ENCODE data around the gene FUOM.

Gene FUOM

DNA sequence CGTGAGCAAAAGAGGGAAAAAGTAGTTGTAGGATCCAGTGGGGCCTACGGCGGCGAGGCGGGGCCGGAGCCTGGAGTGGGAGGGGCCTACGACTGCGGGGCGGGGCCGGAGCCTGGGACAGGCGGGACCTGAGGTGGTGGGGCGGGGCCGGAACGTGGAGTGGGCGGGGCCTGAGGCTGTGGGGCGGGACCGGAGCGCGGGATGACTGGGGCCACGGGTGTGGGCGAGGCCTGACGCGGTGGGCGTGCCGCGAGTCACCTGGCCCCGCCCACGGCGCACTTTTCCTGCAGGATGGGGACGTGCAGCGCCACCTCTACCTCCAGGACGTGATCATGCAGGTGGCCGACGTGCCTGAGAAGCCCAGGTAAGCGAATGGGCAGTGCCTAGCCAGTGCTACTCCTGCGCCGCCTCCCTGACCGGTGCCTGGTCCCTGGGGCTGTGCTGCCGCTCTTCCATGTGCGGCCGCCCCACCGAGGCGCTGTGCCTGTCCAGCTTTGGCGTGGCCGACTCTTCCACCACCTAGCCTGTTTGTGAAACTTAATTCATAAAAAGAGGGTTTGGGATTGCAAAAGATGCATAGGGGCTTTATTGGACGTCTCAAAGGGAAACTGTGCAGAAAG is 48.6 kb downstream of the FUOM start:
- TF ChIP-seq, protein P1, sequence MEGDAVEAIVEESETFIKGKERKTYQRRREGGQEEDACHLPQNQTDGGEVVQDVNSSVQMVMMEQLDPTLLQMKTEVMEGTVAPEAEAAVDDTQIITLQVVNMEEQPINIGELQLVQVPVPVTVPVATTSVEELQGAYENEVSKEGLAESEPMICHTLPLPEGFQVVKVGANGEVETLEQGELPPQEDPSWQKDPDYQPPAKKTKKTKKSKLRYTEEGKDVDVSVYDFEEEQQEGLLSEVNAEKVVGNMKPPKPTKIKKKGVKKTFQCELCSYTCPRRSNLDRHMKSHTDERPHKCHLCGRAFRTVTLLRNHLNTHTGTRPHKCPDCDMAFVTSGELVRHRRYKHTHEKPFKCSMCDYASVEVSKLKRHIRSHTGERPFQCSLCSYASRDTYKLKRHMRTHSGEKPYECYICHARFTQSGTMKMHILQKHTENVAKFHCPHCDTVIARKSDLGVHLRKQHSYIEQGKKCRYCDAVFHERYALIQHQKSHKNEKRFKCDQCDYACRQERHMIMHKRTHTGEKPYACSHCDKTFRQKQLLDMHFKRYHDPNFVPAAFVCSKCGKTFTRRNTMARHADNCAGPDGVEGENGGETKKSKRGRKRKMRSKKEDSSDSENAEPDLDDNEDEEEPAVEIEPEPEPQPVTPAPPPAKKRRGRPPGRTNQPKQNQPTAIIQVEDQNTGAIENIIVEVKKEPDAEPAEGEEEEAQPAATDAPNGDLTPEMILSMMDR (conservative IDR thresholded peaks at IDR 0.05; ENCODE audit: low read depth) = no peak
- DNase-seq (ENCODE audit: low spot score) = peak; percentile 96
- H3K27ac ChIP-seq = peak overlapping the region; percentile 92
- ChIA-PET POLR2A (ENCODE audit: low non-redundant PET) (no interaction called here), CTCF (interaction anchor here (0.9 kb wide), 1 partner anchor 31 kb away, joined by 3 read pairs; no protein-coding TSS in a partner anchor)

GRCh38 chr10:133308421-133309099 is 49.3 kb downstream of the FUOM start, which contains the start of the genes TUBGCP2 and ZNF511:
TUBGCP2 (minus strand) TSS chr10:133308872; CDS start chr10:133302941, 5,931 bp downstream.
ZNF511 (plus strand) TSS chr10:133308914; CDS start chr10:133308944, 30 bp downstream.
- POLR2A ChIA-PET (ENCODE audit: low non-redundant PET) = interaction anchor here (1.0 to 1.1 kb wide), 2 partner anchors 32 to 33 kb away, joined by 3 to 6 read pairs; partner anchors contain the start of gene ADAM8
- TF ChIP-seq, protein P1 (conservative IDR thresholded peaks at IDR 0.05; ENCODE audit: low read depth) = no peak

DNA sequence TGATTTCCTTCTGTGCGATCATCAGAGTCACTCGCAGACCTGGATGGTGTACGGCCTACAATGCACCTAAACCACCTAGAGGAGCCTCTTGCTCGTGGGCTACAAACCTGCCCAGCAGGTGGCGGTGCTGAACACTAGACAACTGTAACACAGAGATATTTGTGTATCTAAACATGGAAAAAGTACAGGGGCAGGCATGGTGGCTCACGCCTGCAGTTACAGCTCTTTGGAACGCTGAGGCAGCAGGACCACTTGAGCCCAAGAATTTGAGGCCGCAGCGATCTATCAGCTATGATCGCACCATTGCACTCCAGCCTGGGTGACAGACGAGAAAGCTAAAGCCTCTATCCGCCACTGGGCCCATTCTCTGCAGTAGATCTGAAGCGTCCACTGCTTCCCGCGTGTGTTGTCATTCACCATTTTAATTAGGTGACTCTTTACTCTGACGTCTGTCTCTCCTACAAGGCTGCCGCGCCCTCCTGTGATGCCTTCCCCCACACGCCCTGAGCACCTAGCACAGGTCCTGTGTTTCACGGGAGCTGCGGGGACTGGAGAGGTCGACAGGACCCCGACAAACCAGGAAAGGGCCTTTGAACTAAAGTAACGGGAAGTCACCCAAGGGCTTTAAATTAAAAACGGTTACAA is 49.9 kb downstream of the FUOM start:
- peak; percentile 64 for DNase-seq (ENCODE audit: low spot score)
- ChIA-PET CTCF (interaction anchor here (0.5 to 1.8 kb wide), 10 partner anchors 12 to 1070 kb away, joined by 3 to 14 read pairs (median 3); no protein-coding TSS in a partner anchor), POLR2A (ENCODE audit: low non-redundant PET) (interaction anchor here (0.6 to 1.1 kb wide), 4 partner anchors 12 to 33 kb away, joined by 3 to 8 read pairs (median 4); partner anchors contain the start of gene ADAM8)

More at GRCh38 chr10:133308421-133309099, 49.3 kb downstream of the FUOM start, which contains the start of the genes TUBGCP2 and ZNF511:
- CTCF ChIA-PET = interaction anchor here (0.7 to 1.8 kb wide), 6 partner anchors 13 to 165 kb away, joined by 3 to 14 read pairs (median 4); no protein-coding TSS in a partner anchor
- peak; percentile 82 for DNase-seq (ENCODE audit: low spot score)
- H3K27ac ChIP-seq = peak within 1 kb of the TSS; percentile 92

GRCh38 chr10:133306941-133307379 is 50.9 kb downstream of the FUOM start:
- DNase-seq (ENCODE audit: low spot score) = no peak
- CTCF ChIA-PET = interaction anchor here (0.6 to 1.8 kb wide), 8 partner anchors 11 to 1070 kb away, joined by 3 to 14 read pairs (median 4); partner anchors contain the start of gene FUOM
- peak overlapping the region; percentile 92 for H3K27ac ChIP-seq
- TF ChIP-seq, protein P1 (conservative IDR thresholded peaks at IDR 0.05; ENCODE audit: low read depth) = no peak
- POLR2A ChIA-PET (ENCODE audit: low non-redundant PET) = no interaction called here

More for the DNA sequence above, 49.9 kb downstream of the FUOM start:
- TF ChIP-seq, protein P1 (conservative IDR thresholded peaks at IDR 0.05; ENCODE audit: low read depth) = peak; percentile 87
- H3K27ac ChIP-seq = peak overlapping the region; percentile 92

GRCh38 chr10:133306097-133306476 is 51.7 kb downstream of the FUOM start:
- ChIA-PET CTCF (interaction anchor here (1.2 kb wide), 1 partner anchor 24 kb away, joined by 4 read pairs; no protein-coding TSS in a partner anchor), POLR2A (ENCODE audit: low non-redundant PET) (no interaction called here)
- H3K27ac ChIP-seq = peak overlapping the region; percentile 92; the same call in 1 of the 2 replicates
- TF ChIP-seq, protein P1 (conservative IDR thresholded peaks at IDR 0.05; ENCODE audit: low read depth) = no peak
- no peak for DNase-seq (ENCODE audit: low spot score)

Measured in RWPE1 (cell line).